Activated CD4-positive, alpha-beta T cell treated with anti-CD3 and anti-CD28 coated beads, Interleukin-2, amount 10 ng/mL, durations not matched to agents 7 days and 5 days (primary cell): ENCODE data around the gene TLK1. TPM values are rescaled to one million over a fixed set of nuclear protein-coding genes. Genes with fewer than 3 reads are reported as not detected.

Source experiments
- CTCF ChIA-PET: fragments of 350-600 bp; sonication (Branson Sonifier 250); formaldehyde crosslinking; loops from one replicate; lab custom pipeline; 2021; ENCODE audit warnings: antibody characterized with exemption; lab: Charles Lee
- POLR2A ChIA-PET: fragments of 350-600 bp; sonication (Branson Sonifier 250); formaldehyde crosslinking; loops from one replicate; lab custom pipeline; 2021; ENCODE audit warnings: antibody characterized with exemption; lab: Charles Lee
- DNase-seq: peaks from one replicate; pipeline ENCODE4 v3.0.0-alpha.2; 2020
- H3K27ac Mint-ChIP-seq: one replicate; pipeline ENCODE4 v1.8.0; 2021; ENCODE audit warnings: mild to moderate bottlenecking, moderate library complexity, mixed read lengths
- H3K27me3 Mint-ChIP-seq: one replicate; pipeline ENCODE4 v1.8.0; 2021; ENCODE audit warnings: mixed read lengths
- H3K36me3 Mint-ChIP-seq: one replicate; pipeline ENCODE4 v1.8.0; 2021; ENCODE audit warnings: low read depth, mixed read lengths
- H3K4me1 Mint-ChIP-seq: one replicate; pipeline ENCODE4 v1.8.0; 2021; ENCODE audit warnings: mixed read lengths
- H3K4me3 Mint-ChIP-seq: one replicate; pipeline ENCODE4 v1.8.0; 2021; ENCODE audit warnings: mild to moderate bottlenecking, moderate library complexity, mixed read lengths
- H3K9me3 Mint-ChIP-seq: one replicate; pipeline ENCODE4 v1.8.0; 2021; ENCODE audit warnings: mixed read lengths
- total RNA-seq, 2 experiments: library from RNA; stranded (reverse); gene quantifications; one replicate each; pipeline ENCODE4 v1.2.3, GENCODE V29; 2021

The TLK1 gene
- total RNA-seq, 2 experiments from 2014 or later: 87.1 to 92.5 TPM

DNA sequence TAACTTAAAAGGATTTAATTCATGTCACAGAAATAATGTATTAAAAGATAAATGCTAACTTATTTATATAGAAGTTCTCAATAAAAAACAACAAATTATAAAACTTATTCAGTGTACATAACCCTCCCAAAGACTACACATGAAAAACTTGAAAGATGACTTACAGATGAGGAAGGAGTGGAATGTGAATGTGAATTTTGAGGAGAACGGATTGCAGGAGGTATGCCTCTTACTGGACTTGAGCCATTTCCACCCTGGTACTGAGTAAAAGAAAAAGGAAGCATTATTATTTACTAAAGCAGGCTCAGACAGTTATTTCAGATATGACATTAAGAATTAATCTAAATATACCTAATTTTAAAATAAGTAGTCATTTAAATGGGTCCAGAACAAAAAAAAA lies 104.4 kb downstream of the TLK1 start:
- Mint-ChIP-seq H3K36me3 (peaks cover 69% of the 10 kb centered on the region), H3K9me3 (peaks cover 2% of the 10 kb centered on the region), H3K4me1 (no peaks in the 10 kb centered on the region), H3K4me3 (no peak overlapping the region), H3K27me3 (no peaks in the 10 kb centered on the region), H3K27ac (no peak overlapping the region)
- CTCF ChIA-PET: no interaction called here
- DNase-seq: no peak
- POLR2A ChIA-PET: no interaction called here

GRCh38 chr2:171049691-171050090 lies 111.0 kb downstream of the TLK1 start:
- DNase-seq: no peak
- Mint-ChIP-seq H3K9me3 (no peaks in the 10 kb centered on the region), H3K4me3 (no peak overlapping the region), H3K36me3 (peaks cover 64% of the 10 kb centered on the region), H3K27me3 (no peaks in the 10 kb centered on the region), H3K4me1 (peaks cover 3% of the 10 kb centered on the region), H3K27ac (no peak overlapping the region)
- ChIA-PET POLR2A (no interaction called here), CTCF (no interaction called here)

GRCh38 chr2:171046048-171046560 lies 114.6 kb downstream of the TLK1 start:
- ChIA-PET POLR2A (no interaction called here), CTCF (no interaction called here)
- H3K36me3 Mint-ChIP-seq: peaks cover 65% of the 10 kb centered on the region
- peaks cover 32% of the 10 kb centered on the region for H3K4me1 Mint-ChIP-seq
- H3K27ac Mint-ChIP-seq: no peak overlapping the region
- DNase-seq: no peak
- H3K4me3 Mint-ChIP-seq: no peak overlapping the region
- H3K27me3 Mint-ChIP-seq: no peaks in the 10 kb centered on the region
- peaks cover 10% of the 10 kb centered on the region for H3K9me3 Mint-ChIP-seq

GRCh38 chr2:171044416-171044815 lies 116.3 kb downstream of the TLK1 start:
- POLR2A ChIA-PET: no interaction called here
- no peaks in the 10 kb centered on the region for H3K27me3 Mint-ChIP-seq
- peaks cover 61% of the 10 kb centered on the region for H3K36me3 Mint-ChIP-seq
- DNase-seq: peak; percentile 9
- peaks cover 12% of the 10 kb centered on the region for H3K9me3 Mint-ChIP-seq
- peak overlapping the region; percentile 78 for H3K27ac Mint-ChIP-seq
- no peak overlapping the region for H3K4me3 Mint-ChIP-seq
- peaks cover 34% of the 10 kb centered on the region for H3K4me1 Mint-ChIP-seq
- CTCF ChIA-PET: no interaction called here

GRCh38 chr2:171042253-171042969 lies 118.3 kb downstream of the TLK1 start:
- ChIA-PET CTCF (interaction anchor here (1.2 kb wide), 1 partner anchor 114 kb away, joined by 3 read pairs; the partner anchor contains the start of gene GORASP2), POLR2A (no interaction called here)
- H3K36me3 Mint-ChIP-seq: peaks cover 68% of the 10 kb centered on the region
- DNase-seq: no peak
- H3K4me1 Mint-ChIP-seq: peaks cover 34% of the 10 kb centered on the region
- H3K27ac Mint-ChIP-seq: peak overlapping the region; percentile 73
- H3K9me3 Mint-ChIP-seq: peaks cover 13% of the 10 kb centered on the region
- no peak overlapping the region for H3K4me3 Mint-ChIP-seq
- H3K27me3 Mint-ChIP-seq: no peaks in the 10 kb centered on the region

- peaks cover 16% of the 10 kb centered on the region for H3K9me3 Mint-ChIP-seq
- peaks cover 10% of the 10 kb centered on the region for H3K4me1 Mint-ChIP-seq
- H3K4me3 Mint-ChIP-seq: no peak overlapping the region
- ChIA-PET CTCF (interaction anchor here (0.7 kb wide), 1 partner anchor 836 kb away, joined by 3 read pairs; no protein-coding TSS in a partner anchor), POLR2A (no interaction called here)
- no peak overlapping the region for H3K27ac Mint-ChIP-seq
- H3K36me3 Mint-ChIP-seq: peaks cover 79% of the 10 kb centered on the region
- no peak for DNase-seq
- no peaks in the 10 kb centered on the region for H3K27me3 Mint-ChIP-seq
Observed at GRCh38 chr2:171036532-171036931, 124.2 kb downstream of the TLK1 start.

DNA sequence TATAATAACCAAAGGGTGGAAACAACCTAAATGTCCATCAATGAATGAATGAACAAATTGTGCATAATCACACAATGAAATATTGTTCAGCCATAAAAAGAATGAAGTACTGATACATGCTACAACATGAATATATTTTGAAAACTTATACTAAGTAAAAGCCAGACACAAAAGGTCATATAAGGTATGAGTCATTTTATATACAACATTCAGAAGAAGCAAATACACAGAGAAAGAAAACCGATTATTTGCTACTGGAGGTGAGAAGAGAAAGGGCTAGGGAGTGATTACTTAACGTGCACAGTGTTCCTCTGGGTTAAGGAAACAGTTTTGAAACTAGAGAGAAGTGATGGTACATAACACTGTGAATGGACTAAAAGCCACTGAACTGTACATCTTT lies 126.4 kb downstream of the TLK1 start:
- Mint-ChIP-seq H3K4me3 (no peak overlapping the region), H3K27me3 (no peaks in the 10 kb centered on the region), H3K9me3 (peaks cover 13% of the 10 kb centered on the region), H3K27ac (no peak overlapping the region), H3K36me3 (peaks cover 73% of the 10 kb centered on the region), H3K4me1 (peaks cover 8% of the 10 kb centered on the region)
- no peak for DNase-seq
- ChIA-PET POLR2A (no interaction called here), CTCF (interaction anchor here (0.6 kb wide), 1 partner anchor 374 kb away, joined by 3 read pairs; no protein-coding TSS in a partner anchor)

GRCh38 chr2:171025214-171025613 lies 135.5 kb downstream of the TLK1 start:
- Mint-ChIP-seq H3K4me3 (no peak overlapping the region), H3K4me1 (peaks cover 4% of the 10 kb centered on the region), H3K27me3 (no peaks in the 10 kb centered on the region), H3K27ac (no peak overlapping the region), H3K9me3 (no peaks in the 10 kb centered on the region), H3K36me3 (peaks cover 37% of the 10 kb centered on the region)
- no peak for DNase-seq
- ChIA-PET POLR2A (no interaction called here), CTCF (interaction anchor here (1.0 kb wide), 1 partner anchor 19 kb away, joined by 3 read pairs; no protein-coding TSS in a partner anchor)

DNA sequence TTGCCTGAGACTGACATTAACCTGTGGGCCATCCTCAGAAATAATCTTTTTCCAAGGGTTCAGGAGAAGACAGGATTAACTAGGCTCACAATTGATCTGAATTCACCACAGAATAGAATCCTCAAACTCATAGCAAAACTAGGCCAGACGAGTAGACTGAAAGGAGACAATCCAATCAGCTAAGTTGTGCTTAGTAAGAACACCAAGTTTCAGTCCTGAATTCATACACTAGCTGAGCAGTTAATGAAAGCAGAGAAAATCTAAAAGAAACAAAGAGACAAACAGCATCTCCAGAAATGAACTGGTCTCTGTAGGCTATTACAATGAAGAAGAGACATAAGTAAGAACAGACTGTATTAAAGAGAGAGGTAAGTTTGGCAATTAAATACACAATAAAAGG lies 142.2 kb downstream of the TLK1 start:
- Mint-ChIP-seq H3K4me3 (no peak overlapping the region), H3K27ac (no peak overlapping the region), H3K9me3 (no peaks in the 10 kb centered on the region), H3K27me3 (no peaks in the 10 kb centered on the region), H3K36me3 (peaks cover 35% of the 10 kb centered on the region), H3K4me1 (peaks cover 18% of the 10 kb centered on the region)
- no peak for DNase-seq
- ChIA-PET POLR2A (interaction anchor here (0.6 kb wide), 1 partner anchor 432 kb away, joined by 3 read pairs; no protein-coding TSS in a partner anchor), CTCF (interaction anchor here (1.0 kb wide), 1 partner anchor 34 kb away, joined by 3 read pairs; no protein-coding TSS in a partner anchor)

GRCh38 chr2:171016125-171016524 lies 144.6 kb downstream of the TLK1 start:
- H3K4me1 Mint-ChIP-seq: peaks cover 16% of the 10 kb centered on the region
- no peak for DNase-seq
- H3K27ac Mint-ChIP-seq: no peak overlapping the region
- no peaks in the 10 kb centered on the region for H3K9me3 Mint-ChIP-seq
- CTCF ChIA-PET: interaction anchor here (0.6 to 1.2 kb wide), 4 partner anchors 12 to 1402 kb away, joined by 3 to 6 read pairs (median 4); no protein-coding TSS in a partner anchor
- H3K4me3 Mint-ChIP-seq: no peak overlapping the region
- H3K27me3 Mint-ChIP-seq: no peaks in the 10 kb centered on the region
- H3K36me3 Mint-ChIP-seq: peaks cover 30% of the 10 kb centered on the region
- POLR2A ChIA-PET: no interaction called here

GRCh38 chr2:171013851-171014250 lies 146.8 kb downstream of the TLK1 start:
- Mint-ChIP-seq H3K4me3 (no peak overlapping the region), H3K9me3 (no peaks in the 10 kb centered on the region), H3K27me3 (no peaks in the 10 kb centered on the region), H3K4me1 (peaks cover 7% of the 10 kb centered on the region), H3K36me3 (peaks cover 35% of the 10 kb centered on the region), H3K27ac (no peak overlapping the region)
- DNase-seq: no peak
- ChIA-PET CTCF (interaction anchor here (0.6 to 0.9 kb wide), 3 partner anchors 24 to 1457 kb away, joined by 3 read pairs; no protein-coding TSS in a partner anchor), POLR2A (no interaction called here)

- POLR2A ChIA-PET: no interaction called here
- Mint-ChIP-seq H3K36me3 (peaks cover 57% of the 10 kb centered on the region), H3K4me1 (no peaks in the 10 kb centered on the region), H3K27ac (no peak overlapping the region), H3K27me3 (no peaks in the 10 kb centered on the region), H3K4me3 (no peak overlapping the region), H3K9me3 (no peaks in the 10 kb centered on the region)
- CTCF ChIA-PET: interaction anchor here (1.0 kb wide), 1 partner anchor 407 kb away, joined by 3 read pairs; no protein-coding TSS in a partner anchor
- no peak for DNase-seq
Observed at GRCh38 chr2:171009386-171009785, 151.3 kb downstream of the TLK1 start.

DNA sequence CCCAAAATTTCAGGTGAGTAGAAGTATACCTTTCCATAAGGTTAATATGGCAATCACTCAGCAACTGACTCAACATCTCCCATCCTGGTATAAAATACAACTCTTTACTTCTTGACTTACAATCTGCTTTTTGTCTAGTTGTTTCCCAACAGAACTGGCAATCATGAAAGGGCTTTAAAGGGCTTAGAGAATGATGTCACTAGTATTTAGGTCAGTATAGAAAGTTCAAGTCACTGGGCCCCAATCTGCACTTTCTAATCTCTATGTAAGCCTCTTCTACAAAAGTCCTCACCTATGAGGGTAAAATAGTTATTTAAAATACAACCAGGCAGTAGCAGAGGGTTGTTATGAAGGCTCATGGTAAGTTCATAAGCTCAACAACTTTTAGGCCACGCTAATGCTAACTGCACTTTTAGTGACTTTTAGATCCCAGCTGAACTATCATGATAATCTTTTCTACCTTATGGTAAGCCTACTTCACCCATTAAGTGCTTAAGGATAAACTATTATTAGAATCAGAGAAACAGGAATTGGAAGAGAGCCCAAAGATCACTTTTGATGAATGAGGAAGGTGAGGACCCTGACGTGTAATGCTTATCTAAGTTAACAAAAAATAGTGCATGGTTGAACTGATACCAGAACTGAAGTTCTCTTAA lies 152.0 kb downstream of the TLK1 start:
- Mint-ChIP-seq H3K9me3 (no peaks in the 10 kb centered on the region), H3K27ac (no peak overlapping the region), H3K4me3 (no peak overlapping the region), H3K36me3 (peaks cover 55% of the 10 kb centered on the region), H3K27me3 (no peaks in the 10 kb centered on the region), H3K4me1 (no peaks in the 10 kb centered on the region)
- DNase-seq: no peak
- ChIA-PET POLR2A (no interaction called here), CTCF (no interaction called here)
